IMR-90 (cell line): Measurements from ENCODE around the gene ELP4. TPM values are rescaled to one million over a fixed set of nuclear protein-coding genes. Genes with fewer than 3 reads are reported as not detected.

ENCODE experiments used
- ATAC-seq: fragments of 200-7000 bp; cut with Tn5 transposase; 2 replicates; pipeline ENCODE4 v1.9.1; 2020; ENCODE audit warnings: low read depth, mild to moderate bottlenecking, moderate library complexity
- BruUV-seq: library from RNA; stranded (reverse); fragments of 400-500 nt; replicated peaks from 2 replicates; lab custom pipeline; 2021; lab: Mats Ljungman, UMichigan
- CTCF ChIA-PET: fragments of 300-600 bp; formaldehyde crosslinking; extraction: SDS; loops from one replicate; lab custom pipeline; 2021; ENCODE audit warnings: antibody characterized with exemption; lab: Yijun Ruan, JAX
- POLR2A ChIA-PET: fragments of 300-600 bp; sonication (Branson Sonifier 250); formaldehyde crosslinking; loops from one replicate; lab custom pipeline; 2022; ENCODE audit warnings: antibody characterized with exemption; ENCODE audit not compliant: unreplicated experiment; lab: Charles Lee
- DNase-seq: peaks from one replicate; pipeline ENCODE4 v3.0.0; 2013
- H2AFZ ChIP-seq: replicated peaks from 2 replicates; pipeline ENCODE3; 2013; ENCODE audit warnings: low read length, mild to moderate bottlenecking; ENCODE audit not compliant: poor library complexity
- H2AK5ac ChIP-seq: 2 replicates; pipeline ENCODE4 v1.6.1; 2013; ENCODE audit warnings: low read depth, low read length, inconsistent platforms
- H2AK9ac ChIP-seq: replicated peaks from 2 replicates; pipeline ENCODE3; 2013; ENCODE audit warnings: mild to moderate bottlenecking, low read depth, low read length, moderate library complexity; ENCODE audit not compliant: poor library complexity
- H2BK120ac ChIP-seq: 2 replicates; pipeline ENCODE4 v1.6.1; 2013; ENCODE audit warnings: low read depth, low read length, inconsistent platforms
- H2BK15ac ChIP-seq: 3 replicates; pipeline ENCODE4 v1.6.1; 2013; ENCODE audit warnings: low read depth, low read length, inconsistent platforms
- H2BK20ac ChIP-seq: 2 replicates; pipeline ENCODE4 v1.6.1; 2013; ENCODE audit warnings: low read depth, mild to moderate bottlenecking, inconsistent platforms, low read length, moderate library complexity
- H2BK5ac ChIP-seq: 2 replicates; pipeline ENCODE4 v1.6.1; 2013; ENCODE audit warnings: mild to moderate bottlenecking, low read depth, low read length, inconsistent platforms; ENCODE audit not compliant: poor library complexity, severe bottlenecking
- H3K14ac ChIP-seq: replicated peaks from 2 replicates; pipeline ENCODE4 v1.6.1; 2013; ENCODE audit warnings: low read depth, low read length, inconsistent platforms
- H3K18ac ChIP-seq: 2 replicates; pipeline ENCODE4 v1.6.1; 2013; ENCODE audit warnings: low read depth, low read length, control low read depth
- H3K23ac ChIP-seq: 2 replicates; pipeline ENCODE4 v1.6.1; 2013; ENCODE audit warnings: low read depth, low read length, inconsistent platforms
- H3K27ac ChIP-seq: 2 replicates; pipeline ENCODE4 v1.5.1; 2013; ENCODE audit warnings: mild to moderate bottlenecking, control low read depth, low read length; ENCODE audit not compliant: insufficient read depth
- H3K27me3 ChIP-seq: 2 replicates; pipeline ENCODE4 v1.6.1; 2013; ENCODE audit warnings: low read length; ENCODE audit not compliant: control insufficient read depth, insufficient read depth
- H3K36me3 ChIP-seq: 2 replicates; pipeline ENCODE4 v1.6.1; 2013; ENCODE audit warnings: low read length, mixed read lengths; ENCODE audit not compliant: control insufficient read depth, insufficient read depth
- H3K4ac ChIP-seq: 2 replicates; pipeline ENCODE4 v1.6.1; 2013; ENCODE audit warnings: low read depth, low read length, inconsistent platforms
- H3K4me1 ChIP-seq: 2 replicates; pipeline ENCODE4 v1.6.1; 2013; ENCODE audit warnings: low read length, mixed read lengths; ENCODE audit not compliant: control insufficient read depth, insufficient read depth
- H3K4me2 ChIP-seq: 2 replicates; pipeline ENCODE4 v1.6.1; 2013; ENCODE audit warnings: low read depth, mild to moderate bottlenecking, control low read depth, low read length, moderate library complexity
- H3K4me3 ChIP-seq: 2 replicates; pipeline ENCODE4 v1.5.1; 2013; ENCODE audit warnings: low read depth, mild to moderate bottlenecking, control low read depth, low read length, moderate library complexity; ENCODE audit not compliant: insufficient read depth
- H3K56ac ChIP-seq: 2 replicates; pipeline ENCODE4 v1.6.1; 2013; ENCODE audit warnings: low read length, inconsistent platforms; ENCODE audit not compliant: insufficient read depth; ENCODE audit errors: extremely low read depth
- H3K79me1 ChIP-seq, 2 experiments: 2 replicates each; pipeline ENCODE4 v1.6.1; 2013; ENCODE audit warnings: low read length in 2 of 2, inconsistent platforms in 1 of 2, low read depth in 1 of 2
- H3K9ac ChIP-seq: 2 replicates; pipeline ENCODE4 v1.6.1; 2013; ENCODE audit warnings: low read depth, low read length, control low read depth
- H3K9me1 ChIP-seq: 2 replicates; pipeline ENCODE4 v1.6.1; 2013; ENCODE audit warnings: low read length, inconsistent platforms; ENCODE audit not compliant: insufficient read depth
- H3K9me3 ChIP-seq: 2 replicates; pipeline ENCODE4 v1.6.1; 2013; ENCODE audit warnings: low read length; ENCODE audit not compliant: control insufficient read depth, insufficient read depth
- H4K20me1 ChIP-seq: 2 replicates; pipeline ENCODE4 v1.6.1; 2013; ENCODE audit warnings: low read length, inconsistent platforms; ENCODE audit not compliant: insufficient read depth
- H4K5ac ChIP-seq: 2 replicates; pipeline ENCODE4 v1.6.1; 2013; ENCODE audit warnings: mild to moderate bottlenecking, low read depth, low read length, control low read depth
- H4K8ac ChIP-seq, 2 experiments: 2 replicates each; pipeline ENCODE4 v1.6.1; 2013; ENCODE audit warnings: low read depth in 2 of 2, low read length in 2 of 2, control low read depth in 1 of 2, inconsistent platforms in 1 of 2
- H4K91ac ChIP-seq: 2 replicates; pipeline ENCODE4 v1.6.1; 2013; ENCODE audit warnings: low read depth, low read length, inconsistent platforms; ENCODE audit not compliant: insufficient read depth
- MXI1 ChIP-seq: IDR thresholded peaks from 2 replicates; pipeline ENCODE4 v1.6.1; 2012; ENCODE audit warnings: low read depth, mild to moderate bottlenecking, low read length, moderate library complexity, borderline replicate concordance
- RFX5 ChIP-seq: IDR thresholded peaks from 2 replicates; pipeline ENCODE4 v1.8.0; 2012; ENCODE audit warnings: low read depth, mild to moderate bottlenecking, low read length, moderate library complexity
- WGBS, 2 experiments: methylation state at CpG; one replicate each; pipeline versions ENCODE4 v1.1.5 to v1.1.7; 2013; ENCODE audit warnings: missing lambda C conversion rate in 2 of 2; ENCODE audit not compliant: insufficient read length in 1 of 2; ENCODE audit errors: extremely low coverage in 2 of 2; 5-methylcytosine and 5-hydroxymethylcytosine counted together
- dilution Hi-C: fragments of 300-500 bp; cut with HindIII; formaldehyde crosslinking; loops from one replicate; pipeline ENCODE4 v1.14.3; 2018; ENCODE audit warnings: low sequenced_read_pairs; ENCODE audit not compliant: unreplicated experiment
- in situ Hi-C: fragments of 300-500 bp; cut with MboI; formaldehyde crosslinking; loops from 3 replicates; pipeline ENCODE4 v1.14.3; 2019; ENCODE audit warnings: low sequenced_read_pairs, inconsistent platforms, mixed read lengths
- intact Hi-C: fragments of 100-400 bp; cut with micrococcal nuclease; formaldehyde crosslinking; loops from 2 replicates; pipeline ENCODE4 v1.10.0; 2022
- polyA plus RNA-seq, 3 experiments: library from polyadenylated mRNA; depleted of rRNA; stranded (reverse); fragments of >200 nt; gene quantifications; 2 replicates each; pipeline ENCODE4 v1.2.3, GENCODE V29; 2012; ENCODE audit warnings: low replicate concordance in 1 of 3
- total RNA-seq: library from RNA; depleted of rRNA; stranded (reverse); fragments of >200 nt; gene quantifications from 2 replicates; pipeline ENCODE4 v1.2.3, GENCODE V29; 2012

Gene ELP4
- total and polyA plus RNA-seq, 2 of the 4 experiments (the other 2 are of a cell fraction), result 8.4 to 20.4 TPM

GRCh38 chr11:31795706-31796498 lies 286.3 kb downstream of the ELP4 start:
- H4K91ac ChIP-seq, result no peak overlapping the region
- H4K20me1 ChIP-seq, result no peaks in the 10 kb centered on the region
- H4K5ac ChIP-seq, result no peak overlapping the region
- ChIA-PET CTCF (no interaction called here), POLR2A (no interaction called here)
- dilution Hi-C loops, result no loop called here
- H4K8ac ChIP-seq, result no peak overlapping the region
- H3K4me3 ChIP-seq, result no peak overlapping the region
- intact Hi-C loops, result loop anchor here (10.0 kb wide), 1 partner anchor 301 kb away; no protein-coding TSS in a partner anchor
- H3K4ac ChIP-seq, result no peak overlapping the region
- no peak overlapping the region for H2AK9ac ChIP-seq
- no peak overlapping the region for H2AFZ ChIP-seq
- H2BK15ac ChIP-seq, result no peak overlapping the region
- peaks cover 71% of the 10 kb centered on the region for H3K27me3 ChIP-seq
- H2BK120ac ChIP-seq, result no peak overlapping the region
- H3K9ac ChIP-seq, result no peak overlapping the region
- TF ChIP-seq MXI1, result no peak
- no peak for TF ChIP-seq RFX5
- H3K27ac ChIP-seq, result no peak overlapping the region
- no peak overlapping the region for H2AK5ac ChIP-seq
- H2BK5ac ChIP-seq, result no peak overlapping the region
- no peak overlapping the region for H3K56ac ChIP-seq
- no peaks in the 10 kb centered on the region for H3K79me1 ChIP-seq
- no peak overlapping the region for H3K4me2 ChIP-seq
- no TSS peak for BruUV-seq
- no peak overlapping the region for H3K23ac ChIP-seq
- no peak for ATAC-seq
- no peaks in the 10 kb centered on the region for H3K9me1 ChIP-seq
- DNase-seq, result no peak
- H3K9me3 ChIP-seq, result peaks cover 14% of the 10 kb centered on the region
- no peak overlapping the region for H3K14ac ChIP-seq
- in situ Hi-C loops, result no loop called here
- 78% methylated on average over 7 of the region's 22 CpGs; no CpG with 5 or more reads in 1 of the 2 experiments for WGBS, 2 experiments
- no peak overlapping the region for H2BK20ac ChIP-seq
- H3K36me3 ChIP-seq, result no peaks in the 10 kb centered on the region
- H3K18ac ChIP-seq, result no peak overlapping the region
- H3K4me1 ChIP-seq, result peaks cover 3% of the 10 kb centered on the region; the same call in 1 of the 2 replicates
